ENCODE data around the gene ADAMTS20.

GRCh38 chr12:43407816-43408645 lies 144.0 kb downstream of the ADAMTS20 start:
- TF ChIP-seq EZH2 (IDR thresholded peaks at IDR 0.05; ENCODE audit: borderline replicate concordance, low read length): no peak
- TF ChIP-seq, protein P1, sequence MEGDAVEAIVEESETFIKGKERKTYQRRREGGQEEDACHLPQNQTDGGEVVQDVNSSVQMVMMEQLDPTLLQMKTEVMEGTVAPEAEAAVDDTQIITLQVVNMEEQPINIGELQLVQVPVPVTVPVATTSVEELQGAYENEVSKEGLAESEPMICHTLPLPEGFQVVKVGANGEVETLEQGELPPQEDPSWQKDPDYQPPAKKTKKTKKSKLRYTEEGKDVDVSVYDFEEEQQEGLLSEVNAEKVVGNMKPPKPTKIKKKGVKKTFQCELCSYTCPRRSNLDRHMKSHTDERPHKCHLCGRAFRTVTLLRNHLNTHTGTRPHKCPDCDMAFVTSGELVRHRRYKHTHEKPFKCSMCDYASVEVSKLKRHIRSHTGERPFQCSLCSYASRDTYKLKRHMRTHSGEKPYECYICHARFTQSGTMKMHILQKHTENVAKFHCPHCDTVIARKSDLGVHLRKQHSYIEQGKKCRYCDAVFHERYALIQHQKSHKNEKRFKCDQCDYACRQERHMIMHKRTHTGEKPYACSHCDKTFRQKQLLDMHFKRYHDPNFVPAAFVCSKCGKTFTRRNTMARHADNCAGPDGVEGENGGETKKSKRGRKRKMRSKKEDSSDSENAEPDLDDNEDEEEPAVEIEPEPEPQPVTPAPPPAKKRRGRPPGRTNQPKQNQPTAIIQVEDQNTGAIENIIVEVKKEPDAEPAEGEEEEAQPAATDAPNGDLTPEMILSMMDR (conservative IDR thresholded peaks at IDR 0.05 in 1 of 2, IDR thresholded peaks at IDR 0.05 in 1 of 2; ENCODE audit: extremely low read depth in 1 of 2, insufficient read depth in 1 of 2, low read depth in 1 of 2, low read length in 2 of 2): no peak
